KBM-7 (cell line): ENCODE data around the gene HIKESHI.
A peak's percentile ranks its signal among the peaks of the same experiment; 100 is the strongest.

Experiments used
- DNase-seq: peaks from one replicate; pipeline ENCODE4 v3.0.0-alpha.2; 2015
- in situ Hi-C: fragments of 300-500 bp; cut with MboI; formaldehyde crosslinking; loops from 2 replicates; pipeline ENCODE4 v1.14.3; 2020; ENCODE audit warnings: low sequenced_read_pairs, low pct_unique_long_range_greater_than_20kb, mixed read lengths

The HIKESHI gene

DNA sequence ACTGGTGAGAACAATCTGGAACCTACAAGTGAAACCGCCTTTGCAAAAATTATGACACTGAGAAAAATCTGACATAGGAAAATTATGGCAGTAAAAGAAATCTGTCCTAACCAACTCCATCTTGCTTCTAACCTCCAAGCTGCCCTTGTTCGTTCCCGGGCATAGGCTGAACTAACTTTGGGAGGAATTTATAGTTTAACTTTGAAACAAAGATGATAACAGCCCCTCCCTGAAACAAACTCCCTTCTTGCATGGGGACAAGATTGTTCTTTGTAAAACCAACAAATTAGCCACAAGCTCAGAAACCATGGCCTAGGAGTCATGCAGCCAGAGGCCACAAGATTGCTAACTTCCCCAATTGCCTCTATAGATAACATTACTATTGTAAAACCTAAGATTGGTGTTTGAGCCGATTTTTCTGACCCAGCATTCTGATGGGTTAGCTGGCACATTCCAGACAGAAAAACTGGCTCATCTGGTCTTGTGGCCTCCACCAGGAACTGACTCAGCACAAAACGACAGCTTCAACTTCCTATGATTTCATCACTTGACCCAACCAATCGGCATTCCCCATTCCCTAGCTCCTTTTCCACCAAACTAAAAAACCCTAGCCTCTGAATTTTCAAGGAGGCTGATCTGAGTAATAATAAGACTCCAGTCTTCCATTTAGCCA lies 69.0 kb downstream of the HIKESHI start:
- peak; percentile 50 for DNase-seq
- in situ Hi-C loops: no loop called here

DNA sequence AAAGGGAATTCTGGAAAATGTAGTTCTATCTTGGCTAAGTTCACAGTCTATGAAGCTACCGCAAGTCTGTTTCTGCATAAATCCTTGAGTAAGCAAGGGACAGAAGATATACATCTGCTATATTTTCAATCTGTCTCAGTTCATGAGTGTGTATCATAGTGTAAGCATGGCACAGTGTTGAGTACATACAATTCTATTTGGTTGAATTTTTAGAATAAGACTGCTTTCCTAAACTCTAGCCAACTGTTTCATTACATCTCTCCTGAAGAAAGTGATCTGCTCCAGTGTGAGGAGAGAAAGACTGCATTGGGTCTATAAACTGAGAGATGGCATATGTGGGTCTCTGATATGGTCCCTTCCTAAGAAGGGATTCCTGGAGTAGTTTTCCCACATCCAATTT lies 70.0 kb downstream of the HIKESHI start:
- in situ Hi-C loops: no loop called here

DNA sequence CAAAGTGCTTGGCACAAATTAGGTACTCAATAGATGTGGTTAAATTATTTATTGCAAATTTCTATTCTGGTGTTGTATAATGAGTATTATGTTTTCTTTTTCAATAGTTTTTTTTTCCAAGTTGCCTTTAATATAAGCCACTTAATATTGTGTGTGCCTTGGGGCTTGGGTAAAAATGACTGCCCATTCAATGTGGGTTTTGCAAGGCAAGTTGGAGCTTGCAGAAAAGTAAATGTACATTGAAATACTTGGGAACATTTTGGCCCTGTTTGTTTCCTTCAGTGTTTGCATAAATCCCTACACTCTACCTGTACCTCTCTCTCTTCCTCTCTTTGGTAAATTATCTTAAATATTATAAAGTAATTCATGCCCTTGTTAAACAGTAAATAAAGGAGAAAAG lies 70.5 kb downstream of the HIKESHI start:
- DNase-seq: no peak
- in situ Hi-C loops: no loop called here

More for the DNA sequence above, 70.0 kb downstream of the HIKESHI start:
- no peak for DNase-seq

DNA sequence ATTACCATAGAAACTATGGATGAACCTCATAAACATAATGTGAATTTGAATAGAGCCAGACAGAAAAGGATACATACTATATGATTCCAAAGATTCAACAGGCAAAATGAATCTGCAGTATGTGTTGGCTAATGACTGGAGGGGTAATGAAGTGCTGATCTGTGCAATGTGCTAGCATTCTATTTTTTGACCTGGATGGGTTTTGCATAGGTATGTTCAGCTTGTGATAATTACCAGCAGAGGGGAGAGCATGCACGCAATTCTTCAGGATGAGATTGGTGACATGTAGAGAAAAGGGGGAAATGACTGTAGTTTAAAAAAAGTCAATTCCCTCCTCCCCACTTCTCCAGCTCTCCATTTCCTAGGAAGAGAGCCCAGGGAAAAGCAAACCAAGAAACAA lies 72.0 kb downstream of the HIKESHI start:
- DNase-seq: no peak
- in situ Hi-C loops: no loop called here

DNA sequence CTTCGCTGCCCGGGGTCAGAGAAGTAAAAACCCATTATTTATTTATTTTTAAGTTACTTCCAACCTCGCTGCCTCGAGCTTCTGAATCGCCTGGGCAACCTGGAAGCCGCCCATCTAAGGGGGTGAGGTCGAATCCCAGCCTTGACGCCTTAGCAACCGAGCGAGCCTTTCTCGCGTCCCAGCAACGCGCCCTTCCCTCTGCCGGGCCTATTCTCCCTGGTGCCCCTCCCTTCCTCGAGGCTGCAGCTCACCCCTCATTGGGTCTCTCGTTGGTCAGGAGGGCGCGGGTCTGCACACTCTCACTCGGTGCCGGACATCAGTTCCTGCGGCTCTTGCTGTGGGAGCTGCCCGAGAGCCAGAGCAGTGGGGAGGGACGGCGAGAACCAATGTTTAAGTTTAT lies 72.5 kb downstream of the HIKESHI start, which contains the start of gene CCDC81:
CCDC81 (plus strand) TSS at position 302 of the 400 bp plus-strand sequence. CDS start 277 bp downstream, outside the sequence.
- no peak for DNase-seq
- in situ Hi-C loops: no loop called here

DNA sequence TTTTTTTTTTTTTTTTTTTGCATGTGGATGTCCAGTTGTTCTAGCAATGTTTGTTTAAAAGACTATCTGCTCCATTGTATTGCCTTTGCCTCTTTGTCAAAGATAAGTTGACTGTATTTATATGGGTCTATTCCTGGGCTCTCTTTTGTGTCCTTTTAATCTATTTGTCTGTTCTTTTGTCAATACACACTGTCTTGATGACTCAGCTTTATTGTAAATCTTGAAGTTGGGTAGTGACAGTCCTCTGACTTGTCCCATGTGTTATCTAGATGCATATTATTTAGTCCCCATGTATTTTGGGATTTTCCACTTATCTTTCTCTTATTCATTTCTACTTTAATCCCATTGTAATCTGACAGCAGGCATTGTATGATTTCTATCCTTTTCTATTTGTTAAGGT lies 75.9 kb downstream of the HIKESHI start:
- in situ Hi-C loops: no loop called here
- DNase-seq: no peak

DNA sequence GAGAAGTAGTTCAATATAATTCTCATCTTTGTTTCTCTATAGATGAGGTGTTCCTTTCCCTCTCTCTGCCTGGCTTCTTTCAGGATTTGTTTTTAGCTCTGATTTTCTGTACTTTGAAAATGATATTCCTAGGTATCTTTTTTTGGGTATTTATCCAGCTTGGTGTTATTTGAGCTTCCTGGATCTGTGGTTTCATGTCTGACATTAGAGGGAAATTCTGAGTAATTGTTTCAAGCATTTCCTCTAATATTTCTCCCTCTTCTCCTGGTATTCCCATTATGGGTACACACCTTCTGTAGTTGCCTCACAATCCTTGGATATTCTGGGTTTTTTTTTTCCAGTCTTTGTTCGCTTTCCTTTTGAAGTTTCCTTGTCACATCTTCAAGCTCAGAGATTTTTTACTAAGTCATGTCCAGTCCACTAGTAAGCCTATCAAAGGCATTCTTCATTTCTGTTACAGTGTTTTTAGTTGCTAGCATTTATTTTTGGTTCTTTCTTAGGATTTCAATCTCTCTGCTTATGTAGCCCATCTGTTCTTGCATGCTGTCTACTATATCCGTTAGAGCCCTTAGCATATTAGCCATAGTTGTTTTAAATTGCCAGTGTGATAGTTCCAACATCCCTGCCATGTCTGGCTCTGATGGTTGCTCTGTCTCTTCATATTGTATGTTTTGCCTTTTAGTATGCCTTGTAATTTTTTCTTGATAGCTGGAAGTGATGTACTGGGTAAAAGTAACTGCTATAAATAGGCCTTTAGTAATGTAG lies 78.4 kb downstream of the HIKESHI start:
- in situ Hi-C loops: no loop called here
- DNase-seq: no peak

DNA sequence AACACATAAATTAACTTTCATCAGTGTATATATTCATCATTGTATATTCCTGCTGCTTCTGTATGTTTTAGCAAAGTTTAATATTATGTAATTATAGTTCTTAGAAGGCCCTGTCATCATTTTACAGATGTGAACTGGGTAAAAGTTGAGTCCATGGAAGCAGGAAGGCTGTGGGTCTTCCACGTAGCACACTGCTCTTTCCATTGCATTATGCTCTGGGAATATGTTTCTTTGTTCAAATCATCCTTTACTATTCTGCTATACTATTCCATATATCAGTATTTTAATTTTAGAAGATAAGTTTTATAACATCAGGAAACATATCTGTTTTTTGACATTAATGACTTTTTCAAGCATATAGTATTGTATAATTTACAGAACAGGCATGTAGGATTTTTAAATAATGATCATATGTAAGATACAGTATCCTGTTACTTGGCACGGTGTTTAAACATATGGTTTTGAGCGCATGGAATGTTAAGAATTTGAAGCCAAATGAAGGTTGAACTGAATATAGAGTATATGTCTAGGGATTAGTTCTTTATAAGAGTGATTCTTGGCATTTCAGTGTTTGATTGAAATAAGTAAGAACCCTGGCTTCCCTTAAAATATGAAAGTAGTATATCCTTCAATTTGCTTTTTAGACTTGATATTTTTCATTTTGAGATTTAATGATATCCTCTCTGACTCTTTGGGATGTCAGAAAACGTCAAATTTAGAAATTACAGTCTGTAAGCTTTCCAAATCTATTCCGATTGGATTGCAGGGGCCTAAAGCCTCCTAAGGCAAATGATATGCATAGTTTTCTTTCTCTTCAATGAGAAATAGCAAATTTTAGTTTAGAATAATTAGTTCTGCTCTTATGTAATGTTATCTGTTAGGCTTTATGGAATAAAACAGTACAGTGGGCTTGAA lies 81.3 kb downstream of the HIKESHI start:
- in situ Hi-C loops: no loop called here
- DNase-seq: no peak

DNA sequence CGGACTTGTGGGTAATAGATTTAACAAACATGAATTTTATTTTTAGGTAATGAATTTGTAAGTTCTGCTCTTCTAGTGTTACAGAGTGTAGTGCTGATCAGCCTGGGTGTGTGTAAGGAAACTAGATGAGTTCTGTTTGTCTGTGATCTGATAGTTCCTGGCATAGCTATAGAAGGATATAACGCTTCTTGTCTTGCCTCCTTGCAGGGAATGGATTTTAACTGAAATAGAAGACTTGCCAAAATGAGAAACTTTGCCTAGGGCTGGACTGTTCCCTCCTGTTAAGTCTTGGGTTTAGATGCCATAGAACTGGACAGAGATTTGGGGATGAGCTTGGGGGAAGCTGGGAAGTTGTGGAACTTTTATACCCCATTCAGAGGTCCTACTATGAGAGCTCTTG lies 84.2 kb downstream of the HIKESHI start:
- in situ Hi-C loops: no loop called here
- no peak for DNase-seq

DNA sequence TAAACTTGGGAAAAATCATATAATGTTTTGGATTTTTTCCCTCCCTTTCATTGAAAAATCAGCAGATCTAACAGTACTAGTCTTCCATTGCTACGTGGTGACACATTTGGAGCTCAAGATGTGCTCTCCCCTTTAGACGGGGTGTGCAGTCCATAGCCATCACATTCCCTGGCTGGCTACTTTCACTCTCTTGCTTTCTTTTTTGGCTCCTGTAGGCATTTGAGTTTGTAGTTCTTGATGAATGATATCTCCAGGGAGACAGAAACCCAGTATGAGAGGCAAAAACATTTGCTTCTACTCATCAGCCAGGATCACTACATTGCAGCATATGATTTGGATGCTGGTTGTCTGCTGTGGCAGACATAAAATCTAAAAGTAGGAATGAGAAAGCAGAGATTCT lies 84.7 kb downstream of the HIKESHI start:
- in situ Hi-C loops: no loop called here

DNA sequence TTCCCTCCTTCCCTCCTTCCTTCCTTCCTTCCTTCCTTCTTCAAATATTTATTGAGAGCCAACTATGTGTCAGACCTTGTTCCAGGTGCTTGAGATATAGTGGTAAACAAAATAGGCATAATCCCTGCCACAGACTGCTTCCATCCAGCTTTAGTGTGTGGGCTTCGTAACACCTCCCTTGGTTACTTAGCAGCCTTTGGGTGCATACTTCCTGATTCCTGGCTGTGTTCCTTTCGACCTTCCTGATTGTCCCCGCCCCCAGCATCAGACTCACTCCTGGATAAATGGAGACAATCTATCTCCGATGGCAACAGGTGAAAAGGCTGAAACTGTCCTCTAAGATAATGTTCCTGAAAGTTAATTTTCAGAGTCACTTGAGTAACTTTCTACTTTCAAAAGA lies 86.2 kb downstream of the HIKESHI start:
- no peak for DNase-seq
- in situ Hi-C loops: no loop called here

More for the DNA sequence above, 84.7 kb downstream of the HIKESHI start:
- no peak for DNase-seq

DNA sequence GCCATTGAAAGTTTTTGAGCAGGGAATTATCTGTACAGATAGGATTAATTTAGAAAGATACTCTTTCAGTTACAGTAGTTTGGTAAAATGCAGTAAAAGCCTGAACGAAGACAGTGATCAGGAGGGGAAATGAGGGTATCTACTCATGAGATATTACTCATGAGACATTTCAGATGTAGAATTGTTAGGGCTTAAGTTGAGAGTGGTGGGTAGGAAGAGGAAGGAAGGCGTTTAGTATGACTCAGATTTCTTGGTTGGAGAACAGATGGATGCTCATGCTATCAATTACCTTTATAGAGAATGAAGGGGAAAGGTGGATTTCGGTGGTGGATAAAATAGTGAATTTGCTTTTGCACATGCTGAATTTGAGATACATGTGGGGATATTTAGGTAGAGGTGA lies 88.4 kb downstream of the HIKESHI start:
- no peak for DNase-seq
- in situ Hi-C loops: no loop called here

DNA sequence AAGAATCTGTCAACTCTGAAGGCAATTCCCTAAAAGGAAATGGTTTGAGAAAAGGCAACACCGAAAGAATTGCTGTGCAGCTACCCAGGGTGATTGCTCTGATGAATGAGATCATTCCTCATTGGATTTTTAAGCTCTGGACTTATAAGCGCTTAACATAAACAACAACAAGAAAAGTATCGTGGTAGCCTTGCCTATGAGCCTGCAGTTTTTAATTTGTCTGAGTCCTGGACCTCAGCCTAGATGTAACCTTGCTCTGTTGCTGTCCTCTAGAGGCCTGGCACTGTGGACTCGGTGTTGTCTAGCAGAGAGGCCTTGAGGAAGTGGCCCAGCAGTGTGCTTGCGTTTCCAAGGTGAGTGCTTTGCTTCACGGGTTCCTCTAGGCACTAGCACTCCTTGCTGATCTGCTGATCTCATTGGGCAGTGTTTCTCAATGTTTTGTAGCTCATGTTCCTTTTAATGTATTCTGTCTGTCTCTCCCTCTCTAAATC lies 93.1 kb downstream of the HIKESHI start:
- DNase-seq: peak; percentile 5
- in situ Hi-C loops: no loop called here
